Suprapubic skin (tissue), 4 donors: ENCODE measurements around the gene ADAMTS13. TPM values are rescaled to one million over a fixed set of nuclear protein-coding genes. Genes with fewer than 3 reads are reported as not detected.

Experiments
- DNase-seq, 2 donors: peaks; one replicate each; pipeline ENCODE4 v3.0.0-alpha.2; 2019; ENCODE audit warnings: low spot score in 2 of 2
- H3K27ac ChIP-seq: fragments of 200-600 bp; sonication (generic); one replicate; pipeline ENCODE4 v1.5.1; 2019
- H3K27me3 ChIP-seq: fragments of 200-600 bp; sonication (generic); one replicate; pipeline ENCODE4 v1.5.1; 2019
- H3K36me3 ChIP-seq: fragments of 200-600 bp; sonication (generic); one replicate; pipeline ENCODE4 v1.5.1; 2019
- H3K4me1 ChIP-seq: fragments of 200-600 bp; sonication (generic); one replicate; pipeline ENCODE4 v1.5.1; 2019
- H3K4me3 ChIP-seq: fragments of 200-600 bp; sonication (generic); one replicate; pipeline ENCODE4 v1.5.1; 2019; ENCODE audit warnings: mild to moderate bottlenecking
- H3K9me3 ChIP-seq: fragments of 200-600 bp; sonication (generic); one replicate; pipeline ENCODE4 v1.5.1; 2019
- CTCF ChIP-seq, 2 donors: fragments of 200-600 bp in 1 of 2; fragments of 450-650 bp in 1 of 2; sonication (generic) in 1 of 2; IDR thresholded peaks; one replicate each; pipeline ENCODE4 v1.5.1; 2016 to 2019; ENCODE audit warnings: antibody characterized with exemption in 2 of 2, mild to moderate bottlenecking in 1 of 2, moderate library complexity in 1 of 2
- EP300 ChIP-seq: sonication (generic); formaldehyde crosslinking; IDR thresholded peaks from one replicate; pipeline ENCODE4 v1.6.1; 2017; ENCODE audit warnings: antibody characterized with exemption
- POLR2A ChIP-seq, 2 donors: fragments of 450-650 bp; IDR thresholded peaks; one replicate each; pipeline ENCODE4 v1.6.1; 2017; ENCODE audit warnings: antibody characterized with exemption in 2 of 2, mild to moderate bottlenecking in 2 of 2, moderate library complexity in 2 of 2
- POLR2AphosphoS5 ChIP-seq, 3 donors: sonication (generic); formaldehyde crosslinking; IDR thresholded peaks; one replicate each; pipeline ENCODE4 v1.6.1; 2017; ENCODE audit warnings: antibody characterized with exemption in 3 of 3
- WGBS: methylation state at CpG from one replicate; pipeline ENCODE4 v1.1.5; 2018; 5-methylcytosine and 5-hydroxymethylcytosine counted together
- total RNA-seq, 4 donors: library from RNA; depleted of rRNA; stranded (reverse); fragments of >200 nt; gene quantifications; one replicate each; pipeline ENCODE4 v1.1.0, GENCODE V29; 2016

ADAMTS13 gene
- total RNA-seq, 4 donors from 2014 or later, result 1.2 to 3.3 (median 1.6) TPM

- H3K4me1 ChIP-seq, result peaks cover 7% of the 10 kb centered on the region
- no peak overlapping the region for H3K4me3 ChIP-seq
- H3K27me3 ChIP-seq, result no peaks in the 10 kb centered on the region
- TF ChIP-seq CTCF (IDR thresholded peaks at IDR 0.05) (no peak), EP300 (no peak), POLR2A (IDR thresholded peaks at IDR 0.05) (no peak), POLR2AphosphoS5 (IDR thresholded peaks at IDR 0.05) (no peak)
- DNase-seq, result no peak
- H3K27ac ChIP-seq, result no peak overlapping the region
- H3K36me3 ChIP-seq, result peaks cover under 1% of the 10 kb centered on the region
- WGBS, result 71% methylated on average over 5 of the region's 5 CpGs
- H3K9me3 ChIP-seq, result no peaks in the 10 kb centered on the region
Observed at GRCh38 chr9:133474215-133474614, 52.0 kb downstream of the ADAMTS13 start.

DNA sequence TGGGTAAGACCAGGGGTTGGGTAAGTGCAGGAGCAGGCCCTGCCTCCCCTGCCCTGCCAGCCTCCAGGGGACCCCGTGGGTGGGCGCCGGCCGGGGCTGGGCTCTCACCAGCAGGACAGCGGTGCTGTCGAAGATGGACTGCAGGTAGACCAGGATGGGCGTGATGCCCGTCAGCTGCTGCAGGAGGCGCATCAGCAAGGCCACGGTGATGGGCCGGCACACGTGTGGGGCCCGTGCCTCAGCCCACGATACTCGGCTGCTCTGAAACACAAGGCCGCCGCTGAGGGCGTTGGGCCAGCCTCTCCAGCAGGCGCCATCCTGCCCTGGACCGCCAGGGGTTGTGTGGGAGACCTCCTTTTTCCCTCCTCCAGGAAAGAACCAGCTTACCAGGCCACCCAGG lies 52.7 kb downstream of the ADAMTS13 start:
- H3K4me3 ChIP-seq, result no peak overlapping the region
- no peak overlapping the region for H3K27ac ChIP-seq
- 83% methylated on average over 16 of the region's 20 CpGs for WGBS
- peaks cover 13% of the 10 kb centered on the region for H3K4me1 ChIP-seq
- H3K9me3 ChIP-seq, result no peaks in the 10 kb centered on the region
- H3K36me3 ChIP-seq, result no peaks in the 10 kb centered on the region
- DNase-seq, result no peak
- no peak for TF ChIP-seq POLR2A (IDR thresholded peaks at IDR 0.05)
- no peak for TF ChIP-seq CTCF (IDR thresholded peaks at IDR 0.05)
- no peak for TF ChIP-seq POLR2AphosphoS5 (IDR thresholded peaks at IDR 0.05)
- no peak for TF ChIP-seq EP300
- H3K27me3 ChIP-seq, result no peaks in the 10 kb centered on the region

- peaks cover 13% of the 10 kb centered on the region for H3K4me1 ChIP-seq
- no peaks in the 10 kb centered on the region for H3K36me3 ChIP-seq
- 93% methylated on average over 18 of the region's 27 CpGs for WGBS
- TF ChIP-seq CTCF (IDR thresholded peaks at IDR 0.05) (no peak), POLR2A (IDR thresholded peaks at IDR 0.05) (no peak), POLR2AphosphoS5 (IDR thresholded peaks at IDR 0.05) (no peak), EP300 (no peak)
- H3K4me3 ChIP-seq, result no peak overlapping the region
- DNase-seq, result no peak
- H3K27me3 ChIP-seq, result no peaks in the 10 kb centered on the region
- H3K9me3 ChIP-seq, result no peaks in the 10 kb centered on the region
- no peak overlapping the region for H3K27ac ChIP-seq
Observed at GRCh38 chr9:133475292-133476012, 53.3 kb downstream of the ADAMTS13 start.

DNA sequence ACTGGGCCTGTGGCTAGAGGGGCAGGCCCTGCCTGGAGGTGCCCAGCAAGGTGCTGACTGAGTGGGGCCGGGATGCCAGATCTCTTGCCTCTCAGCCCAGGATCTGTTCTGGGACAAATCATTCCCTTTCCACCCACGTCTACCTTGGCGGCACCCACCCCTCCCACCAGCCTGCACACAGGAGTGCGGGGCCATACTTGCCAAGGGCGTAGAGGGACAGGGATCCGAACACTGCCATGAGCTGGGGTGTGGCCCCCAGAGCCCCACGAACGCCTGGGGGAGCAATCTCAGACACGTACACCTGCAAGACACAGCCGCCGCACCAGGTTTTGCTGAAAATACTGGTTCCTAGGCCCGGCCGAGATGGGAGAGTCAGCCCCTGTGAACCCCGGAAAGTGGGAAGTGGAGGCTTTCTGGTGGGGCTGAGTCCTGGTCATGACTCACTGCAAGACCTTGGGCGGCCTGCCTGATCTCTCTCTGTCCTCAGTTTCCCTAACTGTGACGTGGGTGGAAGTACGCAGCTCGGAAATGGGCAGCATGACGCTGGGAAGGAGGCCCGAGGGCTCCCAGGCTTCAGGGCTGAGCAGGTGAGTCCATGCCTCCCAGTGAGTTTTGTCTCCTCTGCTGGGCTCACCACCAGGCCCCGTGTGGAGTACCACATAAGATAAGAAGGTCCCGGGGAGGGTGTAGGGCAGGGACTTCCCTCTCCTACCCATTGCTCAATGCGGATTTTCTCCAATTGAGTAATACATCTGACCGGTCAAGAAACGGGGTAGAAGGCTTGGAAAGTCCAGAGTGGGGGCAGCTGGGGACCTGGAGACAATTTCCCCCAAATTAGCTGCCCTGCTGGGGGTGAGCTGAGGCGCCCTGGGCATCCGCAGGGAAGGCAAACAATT lies 54.1 kb downstream of the ADAMTS13 start:
- no peak for TF ChIP-seq POLR2AphosphoS5 (IDR thresholded peaks at IDR 0.05)
- 75% methylated on average over 15 of the region's 27 CpGs for WGBS
- Histone ChIP-seq H3K4me3 (no peak overlapping the region), H3K27ac (no peak overlapping the region), H3K9me3 (no peaks in the 10 kb centered on the region), H3K36me3 (no peaks in the 10 kb centered on the region), H3K4me1 (peaks cover 13% of the 10 kb centered on the region), H3K27me3 (no peaks in the 10 kb centered on the region)
- DNase-seq, result no peak

DNA sequence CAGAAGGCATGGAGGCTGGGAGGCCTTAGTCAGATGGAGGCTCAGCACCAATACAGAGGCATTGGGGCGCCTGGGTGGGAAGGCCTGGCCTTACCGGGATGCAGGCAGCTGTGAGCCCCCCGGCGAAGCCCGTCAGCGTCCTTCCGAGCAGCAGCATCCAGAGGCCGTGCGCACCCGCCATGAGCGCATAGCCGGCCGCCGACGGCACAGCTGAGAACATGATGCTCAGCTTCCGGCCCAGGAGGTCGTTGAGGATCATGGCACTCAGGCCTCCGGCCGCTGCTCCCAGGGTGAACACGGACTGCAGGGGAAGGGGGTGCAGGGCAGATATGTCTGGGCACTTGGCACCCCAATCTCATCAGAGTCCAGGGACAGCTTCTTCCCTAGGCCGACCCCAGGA lies 54.8 kb downstream of the ADAMTS13 start:
- no peak for DNase-seq
- Histone ChIP-seq H3K27ac (no peak overlapping the region), H3K9me3 (no peaks in the 10 kb centered on the region), H3K27me3 (peaks cover 3% of the 10 kb centered on the region), H3K36me3 (no peaks in the 10 kb centered on the region), H3K4me1 (peaks cover 13% of the 10 kb centered on the region), H3K4me3 (no peak overlapping the region)
- 90% methylated on average over 11 of the region's 21 CpGs for WGBS
- TF ChIP-seq EP300 (no peak), CTCF (IDR thresholded peaks at IDR 0.05) (no peak), POLR2A (IDR thresholded peaks at IDR 0.05) (no peak), POLR2AphosphoS5 (IDR thresholded peaks at IDR 0.05) (no peak)
